HK-2 (cell line): Measurements from ENCODE around the gene PCDH17.

Experiments used
- DNase-seq: peaks from one replicate; pipeline ENCODE4 v3.0.0-alpha.2; 2018; ENCODE audit not compliant: unreplicated experiment

Gene PCDH17

DNA sequence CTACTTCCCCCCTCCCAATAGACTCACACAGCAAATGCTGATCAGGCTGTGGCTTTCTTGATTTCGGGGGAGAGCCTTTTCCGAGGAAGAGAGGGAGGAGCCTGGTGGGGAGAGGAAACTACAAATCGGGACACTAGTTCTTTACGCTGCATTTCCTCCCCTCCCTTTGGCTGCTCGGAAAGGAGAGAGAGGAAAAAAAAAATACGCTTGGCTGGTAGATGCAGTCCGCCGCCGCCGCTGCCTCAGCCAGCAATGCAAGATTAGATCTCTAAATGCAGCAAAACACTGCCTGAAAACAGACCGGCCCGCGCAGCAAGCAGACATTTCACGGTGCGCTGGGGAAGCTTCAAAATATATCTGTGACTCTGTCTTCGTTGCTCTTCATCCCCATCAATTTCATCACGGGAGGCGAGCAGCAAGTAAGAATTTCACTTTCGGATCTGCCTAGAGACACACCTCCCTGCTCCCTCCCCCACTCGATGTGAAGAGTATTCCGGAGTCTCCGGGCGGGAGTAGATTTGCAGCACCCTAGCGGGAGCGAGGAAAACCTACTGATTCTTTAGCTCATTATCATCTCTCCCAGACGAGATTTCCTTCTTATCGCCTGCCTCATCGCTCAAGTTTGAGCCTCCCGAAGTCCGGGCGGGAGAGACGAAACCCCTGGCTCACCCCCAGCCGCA is at the start of gene PCDH17:
Gene PCDH17, plus strand, starts transcription at position 149 of the 680 bp plus-strand sequence. CDS start 803 bp downstream, outside the sequence.
- DNase-seq, result peak; percentile 37

DNA sequence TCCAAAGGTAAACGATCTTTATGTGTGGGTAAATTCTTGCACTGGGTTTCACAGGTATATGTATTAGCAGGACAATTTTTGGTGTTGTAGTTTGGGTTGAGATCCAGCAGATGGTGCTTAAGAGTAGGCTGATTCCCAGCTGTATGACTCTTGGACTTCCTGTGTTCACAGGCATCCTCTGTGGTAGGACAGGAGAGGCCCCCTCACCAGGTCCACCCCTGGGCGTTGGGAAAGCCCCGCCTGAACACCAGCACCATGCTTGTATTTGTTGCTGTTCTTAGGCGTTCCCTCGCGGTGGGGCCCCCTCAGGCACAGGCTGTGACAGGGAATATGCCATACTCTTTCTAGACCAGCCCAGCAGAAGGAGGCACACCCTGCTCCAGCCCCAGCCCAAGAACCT is 49.5 kb upstream of the PCDH17 start:
- DNase-seq, result no peak

GRCh38 chr13:57583529-57583928 is 48.0 kb upstream of the PCDH17 start:
- DNase-seq, result no peak

DNA sequence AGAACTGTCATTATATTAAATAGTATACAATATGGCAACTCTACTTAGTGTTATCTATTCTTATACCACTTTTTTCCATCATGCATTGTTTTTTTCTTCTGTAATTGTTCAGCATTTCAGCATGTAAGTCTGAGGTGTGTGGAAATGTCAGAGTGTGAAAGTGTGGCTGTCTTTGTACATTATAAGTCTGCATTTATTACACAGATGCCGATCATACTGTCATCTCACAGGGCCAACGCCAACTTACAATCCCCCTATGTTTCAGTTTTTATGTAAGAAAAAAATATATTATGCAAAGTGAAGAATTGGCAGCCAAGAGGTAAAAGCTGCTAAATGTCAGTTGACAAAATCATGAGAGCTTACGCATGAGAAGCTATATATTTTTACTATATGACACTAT is 42.9 kb upstream of the PCDH17 start:
- no peak for DNase-seq

DNA sequence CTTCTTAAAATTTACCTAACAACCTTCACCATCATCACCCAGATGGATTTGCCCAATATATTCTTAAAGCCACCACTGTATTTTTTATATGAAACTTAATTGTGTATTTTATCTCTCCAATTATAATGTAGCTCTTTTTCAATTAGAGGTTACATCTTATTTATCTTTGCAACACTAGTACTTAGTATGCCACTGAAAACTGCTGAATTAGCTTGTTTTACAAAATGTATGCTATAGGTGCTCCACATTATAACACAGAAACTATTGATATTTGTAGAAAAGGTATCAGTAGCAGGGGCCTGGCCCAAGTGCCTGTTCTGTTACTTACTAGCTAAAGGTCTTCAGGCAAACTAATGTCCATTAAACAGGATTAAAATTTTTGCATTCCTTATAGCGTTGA is 35.8 kb upstream of the PCDH17 start:
- DNase-seq, result no peak

DNA sequence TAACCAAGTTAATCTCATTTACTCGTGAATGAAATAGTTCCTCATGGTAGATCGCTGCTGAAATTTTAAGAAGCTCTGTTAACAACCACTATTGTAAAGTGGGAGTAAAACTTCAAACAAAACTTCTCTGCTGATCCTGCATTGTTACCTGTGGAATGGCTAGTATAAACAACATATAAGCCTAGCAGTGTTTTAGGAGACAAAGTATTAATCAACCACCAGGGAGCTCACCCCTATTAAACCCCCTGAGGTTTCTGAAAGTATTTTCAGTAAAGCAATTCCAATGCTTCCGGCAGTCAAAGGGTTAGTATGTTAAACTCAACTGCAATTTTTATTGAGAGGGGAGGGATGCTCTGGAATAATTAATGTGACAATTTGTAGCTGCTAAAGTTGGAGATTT is 30.0 kb upstream of the PCDH17 start:
- no peak for DNase-seq

DNA sequence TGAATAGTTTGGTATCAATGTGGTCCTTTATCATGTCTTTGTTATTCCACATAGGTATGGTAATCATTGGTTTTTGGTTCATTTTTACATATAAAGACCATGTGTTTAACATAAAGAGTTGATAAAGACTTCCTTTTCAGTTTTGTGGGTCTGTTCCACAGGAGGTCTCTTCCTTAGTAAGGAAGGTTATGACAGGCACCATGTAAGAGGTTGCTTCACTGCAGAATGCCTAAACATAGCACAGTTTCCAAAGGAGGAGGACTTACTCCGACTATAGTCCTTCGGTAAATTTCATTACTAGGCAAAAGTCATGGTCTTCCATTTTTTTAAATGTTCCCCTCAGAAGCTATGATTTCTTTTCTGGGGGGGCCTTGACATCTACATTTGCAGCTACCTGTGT is 27.1 kb upstream of the PCDH17 start:
- DNase-seq, result no peak

DNA sequence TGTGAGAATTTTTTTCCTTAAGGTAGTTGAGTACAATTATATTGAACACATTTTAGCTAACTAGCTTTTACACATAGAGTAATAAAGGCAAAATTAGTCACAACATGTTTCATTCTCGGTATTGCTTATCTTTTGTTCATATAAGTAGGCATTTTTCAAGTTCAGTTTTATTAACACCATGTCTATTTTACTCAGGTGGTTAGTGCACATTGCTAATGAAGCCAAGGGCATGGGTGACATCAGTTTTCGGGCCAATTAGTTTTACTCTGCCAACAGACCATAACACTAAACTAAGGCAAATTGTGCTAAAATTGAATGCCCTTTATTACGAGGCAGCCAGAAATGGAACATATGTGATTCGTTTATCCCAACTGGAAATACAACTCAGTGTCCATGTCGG is 19.6 kb upstream of the PCDH17 start:
- DNase-seq, result no peak

DNA sequence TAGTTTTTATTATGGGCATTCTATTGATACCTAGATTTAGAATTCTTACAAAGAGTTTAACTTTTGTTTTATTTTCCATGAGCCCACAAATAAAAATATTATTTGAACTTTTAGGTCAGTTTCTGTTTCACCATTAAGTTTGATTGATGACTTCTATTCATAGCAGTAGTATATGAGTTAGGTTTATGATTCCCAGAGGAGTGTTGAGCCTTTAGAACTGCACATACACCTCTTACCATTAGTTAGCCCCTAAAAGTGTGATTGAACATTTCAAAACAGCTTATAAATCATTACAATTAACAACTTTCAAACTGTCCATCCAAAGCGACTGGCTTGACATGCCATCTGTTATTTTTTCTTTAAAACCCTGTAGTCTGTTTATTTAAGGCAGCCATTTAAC is 19.0 kb upstream of the PCDH17 start:
- DNase-seq, result no peak

DNA sequence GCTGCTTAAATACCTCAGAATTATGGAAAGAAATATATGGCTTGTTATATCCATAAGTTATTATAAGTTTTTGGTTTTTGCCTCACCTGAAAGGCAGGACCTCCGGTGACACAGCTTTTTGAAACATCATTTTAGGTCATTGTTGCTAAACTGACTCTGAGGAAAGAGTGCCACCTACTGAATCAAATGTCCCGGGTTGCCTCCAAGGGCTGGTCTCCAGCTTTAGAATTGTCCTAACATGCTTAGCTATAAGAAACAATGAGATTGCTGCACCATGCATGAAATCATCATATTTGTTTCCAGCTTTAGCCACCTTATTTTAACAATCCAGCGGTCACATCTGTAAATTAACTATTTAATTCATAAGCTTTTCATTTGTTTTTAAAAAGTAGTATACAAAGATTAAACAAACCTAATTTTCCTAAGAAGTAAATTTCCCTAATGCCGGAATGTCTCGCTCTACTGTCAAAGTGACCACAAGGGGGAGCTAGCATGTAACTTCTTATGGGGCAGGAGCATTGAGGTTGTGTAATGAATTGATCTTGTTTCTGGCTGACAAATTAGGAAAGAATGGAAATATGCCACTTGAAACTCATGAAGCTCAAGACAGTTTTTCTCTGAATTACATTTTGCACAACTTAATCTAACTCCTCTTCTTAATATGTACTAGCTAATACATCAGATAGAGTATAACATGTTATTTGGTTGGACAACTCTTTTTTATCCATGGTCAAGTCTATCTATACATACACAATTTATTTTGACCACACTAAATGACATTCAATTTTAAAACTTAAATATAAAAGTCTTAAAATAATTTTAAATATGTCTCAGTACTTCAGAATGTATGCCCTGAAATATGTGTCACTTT is 6.7 kb upstream of the PCDH17 start:
- DNase-seq, result peak; percentile 25

DNA sequence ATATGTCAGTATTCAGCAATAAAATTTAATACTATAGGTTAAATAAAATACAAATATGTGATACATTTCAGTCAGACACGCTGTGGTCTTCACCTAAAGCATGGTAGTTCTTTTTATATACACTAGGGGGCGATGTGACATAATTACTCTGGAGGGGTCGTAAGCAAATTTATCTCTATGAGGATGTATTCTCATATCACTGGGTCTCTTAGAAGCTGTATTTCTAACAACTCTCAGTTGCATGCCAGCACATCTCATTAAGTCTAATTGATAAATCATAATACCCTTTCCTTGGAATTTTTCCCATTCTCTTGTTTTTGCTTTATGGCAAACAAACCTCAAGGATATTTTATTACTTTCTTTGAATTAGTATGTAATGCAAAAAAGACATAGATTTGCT is 3.9 kb upstream of the PCDH17 start:
- DNase-seq, result no peak

- DNase-seq, result no peak
Observed at GRCh38 chr13:57629391-57629804, 2.1 kb upstream of the PCDH17 start.

- peak; percentile 92 for DNase-seq
Observed at GRCh38 chr13:57629821-57630235, 1.7 kb upstream of the PCDH17 start.

DNA sequence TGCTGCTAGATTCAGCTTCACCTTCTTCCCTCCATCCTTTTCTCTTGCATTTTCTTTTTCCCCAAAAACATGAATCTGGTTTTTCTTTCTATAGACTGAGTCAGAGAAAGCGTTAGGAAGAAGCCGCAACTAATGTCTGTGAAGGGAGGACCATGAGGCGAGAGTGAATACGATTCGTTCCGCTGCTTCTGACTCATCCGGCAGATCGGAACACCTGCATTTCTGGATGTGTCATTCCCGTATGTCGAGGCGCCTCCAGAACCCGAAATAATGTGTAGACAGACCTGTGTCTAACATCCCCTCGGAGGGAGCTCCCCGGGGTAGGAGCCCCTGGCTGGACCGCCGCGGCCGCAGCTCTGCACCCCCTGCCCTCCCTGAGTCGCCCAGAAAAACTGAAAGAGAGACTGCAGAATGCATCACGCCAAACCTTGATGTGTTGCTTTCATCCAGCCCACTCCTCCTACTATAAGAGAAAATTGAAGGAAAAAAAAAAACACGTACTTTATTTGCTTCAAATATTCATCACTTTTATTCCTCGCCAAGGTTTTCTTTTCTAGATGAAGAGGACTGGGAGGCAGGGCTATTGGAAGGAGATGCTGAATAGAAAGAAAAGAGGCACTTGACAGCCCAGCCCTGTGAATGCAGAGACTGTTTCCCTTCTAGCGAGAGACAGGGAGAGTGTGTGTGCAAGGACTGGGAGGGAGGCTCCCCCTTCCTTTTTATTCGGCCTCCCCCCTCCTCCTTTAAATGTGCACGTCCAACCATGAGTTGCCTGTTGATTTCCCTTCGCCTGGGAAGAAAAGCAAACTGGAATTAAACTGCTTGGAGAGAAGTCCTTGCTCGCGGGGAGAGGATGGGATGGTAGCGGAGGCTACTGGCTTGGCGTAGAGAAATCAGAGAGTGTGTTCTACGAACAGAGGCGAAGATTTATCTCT is 616 bp upstream of the PCDH17 start:
- DNase-seq, result peak; percentile 40

GRCh38 chr13:57632276-57633140 is 964 bp downstream of the PCDH17 start:
- DNase-seq, result peak; percentile 3

GRCh38 chr13:57633141-57633949 is 1.8 kb downstream of the PCDH17 start:
- DNase-seq, result no peak

- DNase-seq, result no peak
Observed at GRCh38 chr13:57633950-57634838, 2.6 kb downstream of the PCDH17 start.

- DNase-seq, result no peak
Observed at GRCh38 chr13:57634839-57635165, 3.3 kb downstream of the PCDH17 start.

GRCh38 chr13:57635541-57636085 is 4.1 kb downstream of the PCDH17 start:
- no peak for DNase-seq
